Muscle of leg (tissue), 11 donors: ENCODE data around the gene TSC22D2. TPM values are rescaled to one million over a fixed set of nuclear protein-coding genes. Genes with fewer than 3 reads are reported as not detected.

Experiments used
- DNase-seq: peaks from one replicate; pipeline ENCODE4 v3.0.0; 2013
- H3K27ac ChIP-seq: one replicate; pipeline ENCODE4 v1.5.1; 2013; ENCODE audit warnings: mild to moderate bottlenecking, low read length, control low read depth
- H3K27me3 ChIP-seq: one replicate; pipeline ENCODE4 v1.6.1; 2013; ENCODE audit warnings: low read length; ENCODE audit not compliant: control insufficient read depth, insufficient read depth
- H3K36me3 ChIP-seq: one replicate; pipeline ENCODE4 v1.6.1; 2013; ENCODE audit warnings: low read length; ENCODE audit not compliant: control insufficient read depth, insufficient read depth
- H3K4me1 ChIP-seq: one replicate; pipeline ENCODE4 v1.6.1; 2013; ENCODE audit warnings: low read length; ENCODE audit not compliant: control insufficient read depth, insufficient read depth
- H3K4me3 ChIP-seq: one replicate; pipeline ENCODE4 v1.5.1; 2013; ENCODE audit warnings: low read length, control low read depth
- H3K9me3 ChIP-seq: replicated peaks from 2 replicates; pipeline ENCODE4 v1.6.1; 2013; ENCODE audit warnings: low read depth, low read length; ENCODE audit not compliant: control insufficient read depth
- WGBS: methylation state at CpG from one replicate; pipeline ENCODE4 v1.1.5; 2013; ENCODE audit warnings: missing lambda C conversion rate; ENCODE audit not compliant: insufficient coverage; 5-methylcytosine and 5-hydroxymethylcytosine counted together
- polyA plus RNA-seq, 8 donors: library from polyadenylated mRNA; unstranded; fragments of 120-200 nt; gene quantifications; one replicate each; pipeline versions ENCODE4 v1.2.1 to v1.2.3, GENCODE V29; 2013; ENCODE audit warnings: inconsistent platforms in 1 of 8, low replicate concordance in 1 of 8; ENCODE audit not compliant: insufficient read length in 8 of 8, insufficient read depth in 1 of 8
- total RNA-seq: library from RNA; stranded (reverse); fragments of 120-200 nt; gene quantifications from one replicate; pipeline ENCODE4 v1.2.4, GENCODE V29; 2013

TSC22D2 gene
- total and polyA plus RNA-seq, 9 donors, result 16.2 to 69.5 (median 50.1) TPM

GRCh38 chr3:150446470-150446977, 38.4 kb downstream of the TSC22D2 start:
- H3K36me3 ChIP-seq, result peaks cover 3% of the 10 kb centered on the region
- no peak overlapping the region for H3K4me3 ChIP-seq
- no peak for DNase-seq
- no peaks in the 10 kb centered on the region for H3K27me3 ChIP-seq
- WGBS, result no CpG with 5 or more reads among the region's 2 CpGs
- H3K27ac ChIP-seq, result no peak overlapping the region
- H3K4me1 ChIP-seq, result no peaks in the 10 kb centered on the region
- no peaks in the 10 kb centered on the region for H3K9me3 ChIP-seq

DNA sequence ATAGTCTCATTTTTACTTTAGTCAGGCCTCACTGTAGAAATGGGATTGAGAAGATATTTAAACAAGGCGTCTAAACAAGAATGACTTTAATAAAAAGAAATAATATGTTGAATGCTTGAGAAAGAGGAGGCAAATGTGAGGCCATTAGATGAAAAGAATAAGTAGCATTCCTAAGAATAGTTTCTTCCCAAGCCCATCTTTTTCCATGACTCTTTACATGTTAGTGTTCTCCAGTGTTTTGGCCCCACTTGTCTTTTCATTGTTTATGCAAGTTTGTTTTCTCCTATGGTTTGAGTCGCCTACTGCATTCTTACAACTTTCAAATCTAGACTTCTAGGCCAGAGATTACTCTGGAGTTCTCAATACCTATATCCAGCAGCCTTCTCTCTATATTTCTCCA, 39.0 kb downstream of the TSC22D2 start:
- no peaks in the 10 kb centered on the region for H3K27me3 ChIP-seq
- H3K9me3 ChIP-seq, result no peaks in the 10 kb centered on the region
- H3K4me1 ChIP-seq, result no peaks in the 10 kb centered on the region
- no peak overlapping the region for H3K4me3 ChIP-seq
- H3K27ac ChIP-seq, result no peak overlapping the region
- DNase-seq, result no peak
- H3K36me3 ChIP-seq, result no peaks in the 10 kb centered on the region
- WGBS, result 92% methylated on average over 1 of the region's 2 CpGs

DNA sequence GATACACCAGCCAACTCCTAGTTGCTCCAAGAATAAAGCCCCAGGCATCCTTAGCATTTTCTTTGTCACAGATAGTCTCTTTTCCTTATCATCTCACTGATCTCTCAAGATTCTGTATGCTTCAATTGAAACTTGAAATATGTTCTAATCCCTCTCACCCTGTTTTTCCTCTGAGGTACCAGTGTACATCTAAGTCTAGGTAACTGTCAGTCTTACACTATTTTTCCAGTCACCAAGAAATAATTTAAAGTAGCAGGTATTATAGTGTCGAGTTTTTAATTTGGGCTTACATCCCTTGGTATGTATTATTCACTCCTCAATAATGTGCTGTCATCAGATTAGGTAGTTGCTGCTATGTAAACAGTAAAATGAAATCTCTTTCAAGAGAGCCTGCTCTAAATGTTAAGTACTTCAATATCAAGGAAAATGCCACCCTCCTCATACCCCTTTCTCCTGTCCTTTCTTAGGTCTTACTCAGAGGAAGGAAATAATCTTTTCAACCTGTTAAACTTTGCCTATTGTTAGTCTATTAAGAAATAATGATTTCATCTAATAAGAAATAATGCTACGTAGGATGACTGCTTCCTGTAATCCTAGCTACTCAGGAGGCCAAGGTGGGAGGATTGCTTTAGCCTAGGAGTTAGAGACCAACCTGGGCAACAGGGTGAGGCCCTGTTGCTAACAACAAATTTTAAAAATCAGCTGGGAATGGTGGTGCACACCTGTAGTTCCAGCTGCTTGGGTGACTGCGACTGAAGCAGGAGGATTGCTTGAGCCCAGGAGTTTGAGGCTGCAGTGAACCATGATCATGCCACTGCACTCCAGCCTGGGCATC, 39.8 kb downstream of the TSC22D2 start:
- no peak for DNase-seq
- WGBS, result no CpG with 5 or more reads among the region's 3 CpGs
- H3K4me3 ChIP-seq, result no peak overlapping the region
- no peaks in the 10 kb centered on the region for H3K9me3 ChIP-seq
- no peaks in the 10 kb centered on the region for H3K27me3 ChIP-seq
- no peaks in the 10 kb centered on the region for H3K4me1 ChIP-seq
- H3K27ac ChIP-seq, result no peak overlapping the region
- no peaks in the 10 kb centered on the region for H3K36me3 ChIP-seq

DNA sequence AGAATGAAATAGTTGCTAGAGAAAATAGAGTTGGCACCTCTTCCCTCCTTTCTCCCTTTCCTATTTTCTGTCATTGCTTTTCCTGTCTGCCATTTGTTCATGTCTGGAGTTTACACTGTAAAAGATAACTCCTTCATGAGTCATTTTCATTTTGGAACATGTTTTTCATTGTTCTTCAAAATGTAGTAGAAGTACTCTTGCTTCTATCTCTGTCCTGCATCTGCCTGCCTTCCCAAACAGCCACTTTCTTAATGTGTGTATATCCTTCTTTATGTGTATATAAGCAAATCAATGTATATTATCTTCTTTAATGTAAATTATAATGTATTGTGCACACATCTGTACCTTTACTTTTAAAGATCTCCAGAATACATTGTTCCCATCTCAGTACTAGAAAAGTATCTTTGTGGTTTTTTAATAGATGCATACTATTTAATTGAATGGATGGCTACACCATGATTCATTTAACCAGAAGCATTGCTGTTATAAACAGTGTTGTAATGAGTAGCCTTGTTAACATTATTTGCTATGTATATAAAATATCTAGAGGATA, 41.1 kb downstream of the TSC22D2 start:
- Histone ChIP-seq H3K9me3 (no peaks in the 10 kb centered on the region), H3K27ac (no peak overlapping the region), H3K36me3 (no peaks in the 10 kb centered on the region), H3K27me3 (no peaks in the 10 kb centered on the region), H3K4me3 (no peak overlapping the region), H3K4me1 (no peaks in the 10 kb centered on the region)
- DNase-seq, result peak; percentile 31

DNA sequence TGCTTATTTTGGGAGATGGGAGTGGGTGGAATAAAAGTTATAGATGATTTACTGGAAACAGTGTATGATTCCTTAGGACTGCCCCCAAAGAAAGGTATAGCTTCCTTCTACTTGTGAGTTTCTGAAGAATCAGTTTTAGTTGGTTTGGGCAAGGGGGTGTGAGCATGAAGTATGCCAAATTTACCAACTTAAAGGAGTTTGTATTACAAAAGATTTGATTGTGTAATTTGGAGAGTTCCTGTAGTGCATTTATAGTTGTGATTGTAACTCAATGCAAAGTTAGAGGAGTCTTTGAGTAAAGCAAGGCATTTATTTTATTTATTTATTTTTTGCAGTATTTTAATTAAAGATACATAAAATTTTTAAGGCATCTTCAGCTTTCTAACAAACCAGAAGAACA, 42.8 kb downstream of the TSC22D2 start:
- H3K27ac ChIP-seq, result no peak overlapping the region
- H3K27me3 ChIP-seq, result no peaks in the 10 kb centered on the region
- no peaks in the 10 kb centered on the region for H3K4me1 ChIP-seq

DNA sequence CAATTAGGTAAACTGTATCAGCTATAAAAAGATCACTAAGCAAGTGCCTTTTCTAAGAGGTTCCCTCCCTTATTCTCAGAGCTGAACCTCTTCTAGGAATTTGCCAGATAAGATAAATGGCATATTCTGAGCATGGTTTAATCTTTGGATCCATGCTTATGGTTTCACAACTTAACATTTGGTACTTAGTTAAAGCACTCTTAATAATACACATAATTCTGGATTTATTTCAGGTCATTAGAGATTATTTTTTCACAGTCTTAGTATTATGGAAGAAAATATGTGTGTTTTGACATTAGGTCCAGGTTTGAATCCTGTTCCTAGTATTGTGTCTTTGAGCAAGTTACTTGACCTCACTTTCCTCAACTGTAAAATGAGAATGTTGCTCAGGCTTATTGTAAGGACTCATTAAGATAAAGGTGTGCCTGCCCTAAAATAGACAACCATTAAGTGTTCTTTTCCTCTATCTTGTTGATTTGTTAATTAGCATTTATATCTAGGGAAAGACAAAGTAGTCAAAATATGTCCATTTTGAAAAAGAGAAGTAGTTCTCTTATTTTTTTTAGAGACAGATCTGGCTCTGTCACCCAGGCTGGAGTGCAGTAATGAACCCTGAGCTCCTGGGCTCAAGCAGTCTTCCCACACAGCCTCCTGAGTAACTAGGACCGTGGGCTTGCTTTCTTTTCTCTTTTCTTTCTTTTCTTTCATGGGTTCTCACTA, 43.4 kb downstream of the TSC22D2 start:
- no CpG with 5 or more reads among the region's 1 CpG for WGBS
- no peak for DNase-seq
- Histone ChIP-seq H3K4me3 (no peak overlapping the region), H3K27me3 (no peaks in the 10 kb centered on the region), H3K9me3 (no peaks in the 10 kb centered on the region), H3K36me3 (no peaks in the 10 kb centered on the region), H3K27ac (no peak overlapping the region), H3K4me1 (no peaks in the 10 kb centered on the region)

More for the DNA sequence above, 42.8 kb downstream of the TSC22D2 start:
- DNase-seq, result no peak
- Histone ChIP-seq H3K9me3 (no peaks in the 10 kb centered on the region), H3K36me3 (no peaks in the 10 kb centered on the region), H3K4me3 (no peak overlapping the region)

- Histone ChIP-seq H3K36me3 (peaks cover 4% of the 10 kb centered on the region), H3K4me3 (no peak overlapping the region), H3K27me3 (no peaks in the 10 kb centered on the region), H3K9me3 (no peaks in the 10 kb centered on the region), H3K4me1 (no peaks in the 10 kb centered on the region), H3K27ac (no peak overlapping the region)
- DNase-seq, result no peak
- no CpG with 5 or more reads among the region's 4 CpGs for WGBS
Measured at GRCh38 chr3:150453353-150453752, 45.3 kb downstream of the TSC22D2 start.

DNA sequence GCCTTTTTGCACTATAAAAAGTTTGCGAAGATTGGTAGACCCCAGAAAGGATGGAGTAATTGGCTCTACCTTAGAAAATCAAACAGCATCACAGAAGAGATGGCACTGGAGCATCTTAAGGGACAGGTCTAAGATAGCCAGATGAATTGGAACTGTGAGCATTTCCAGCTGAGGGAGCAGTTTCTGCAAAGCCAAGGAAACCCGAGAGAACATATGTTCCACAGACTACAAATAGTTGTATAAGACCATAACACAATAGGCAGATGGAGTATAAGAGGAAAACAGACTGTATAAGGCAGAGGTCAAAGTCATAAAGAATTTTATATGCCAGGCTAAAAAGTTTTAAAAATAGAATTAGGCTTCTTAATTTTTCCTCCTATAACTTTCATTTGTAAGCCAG, 46.0 kb downstream of the TSC22D2 start:
- WGBS, result no CpG with 5 or more reads among the region's 2 CpGs

DNA sequence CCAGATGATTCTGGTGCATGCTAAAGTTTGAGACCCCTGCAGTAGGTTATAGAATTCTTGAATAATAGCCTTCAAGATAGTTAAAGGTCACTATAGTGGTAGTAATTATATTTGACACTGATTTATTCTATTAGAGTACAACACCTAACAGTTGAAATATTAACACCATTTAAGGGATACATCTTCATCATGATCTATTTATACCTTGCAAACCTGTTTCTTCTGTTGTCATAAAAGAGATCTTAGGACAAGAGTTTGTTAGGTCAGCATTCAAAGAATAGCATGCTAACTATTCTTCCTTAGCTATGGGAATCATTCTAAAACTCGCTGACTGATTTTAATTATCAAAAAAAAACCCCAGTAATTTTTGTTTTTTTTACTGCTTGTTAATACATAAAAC, 46.5 kb downstream of the TSC22D2 start:
- no CpG with 5 or more reads among the region's 1 CpG for WGBS

More for the DNA sequence above, 46.0 kb downstream of the TSC22D2 start:
- Histone ChIP-seq H3K9me3 (no peaks in the 10 kb centered on the region), H3K27me3 (no peaks in the 10 kb centered on the region), H3K4me3 (no peak overlapping the region), H3K4me1 (no peaks in the 10 kb centered on the region), H3K27ac (no peak overlapping the region), H3K36me3 (peaks cover 7% of the 10 kb centered on the region)
- peak; percentile 17 for DNase-seq

DNA sequence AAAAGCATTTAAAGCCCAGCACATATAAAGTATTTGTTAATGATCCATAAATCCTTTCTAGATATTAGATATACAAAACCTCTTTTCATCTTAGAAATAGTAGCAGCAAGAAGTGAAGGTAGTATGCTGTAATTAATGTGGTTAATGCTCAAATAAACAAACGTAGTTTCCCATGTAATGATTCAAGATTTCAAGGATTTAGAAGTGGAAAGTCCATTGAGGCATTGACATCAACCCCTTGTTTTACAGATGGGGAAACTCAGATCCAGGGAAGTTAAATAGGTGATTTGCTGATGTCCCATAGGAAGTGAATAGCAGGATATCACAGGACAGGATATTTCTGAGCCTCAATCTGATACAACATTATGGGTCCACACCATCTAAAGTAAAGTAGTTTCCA, 47.2 kb downstream of the TSC22D2 start:
- Histone ChIP-seq H3K36me3 (peaks cover 7% of the 10 kb centered on the region), H3K9me3 (no peaks in the 10 kb centered on the region), H3K27me3 (no peaks in the 10 kb centered on the region), H3K27ac (no peak overlapping the region), H3K4me3 (no peak overlapping the region), H3K4me1 (no peaks in the 10 kb centered on the region)
- DNase-seq, result no peak
- no CpG with 5 or more reads among the region's 1 CpG for WGBS

More for the DNA sequence above, 46.5 kb downstream of the TSC22D2 start:
- no peak for DNase-seq
- no peaks in the 10 kb centered on the region for H3K27me3 ChIP-seq
- no peaks in the 10 kb centered on the region for H3K9me3 ChIP-seq
- no peak overlapping the region for H3K27ac ChIP-seq
- no peak overlapping the region for H3K4me3 ChIP-seq
- H3K36me3 ChIP-seq, result peaks cover 7% of the 10 kb centered on the region
- H3K4me1 ChIP-seq, result no peaks in the 10 kb centered on the region
